HL-60 (cell line): ENCODE results near the gene SPTB.
"Not testable (repeated sequence)": the region's sequence is repeated elsewhere in the genome, so short reads cannot be mapped to it uniquely, and the experiment has no call there.

Source experiments
- DNase-seq, 2 experiments: peaks; one replicate each; pipeline ENCODE4 v3.0.0-alpha.2; 2010 to 2020; ENCODE audit warnings: low read depth in 1 of 2, low spot score in 1 of 2
- H3K27ac ChIP-seq: fragments of 250-450 bp; sonication (Bioruptor Pico); replicated peaks from 2 replicates; pipeline ENCODE4 v1.5.1; 2020; ENCODE audit warnings: mild to moderate bottlenecking, moderate library complexity
- H3K27me3 ChIP-seq: fragments of 250-450 bp; sonication (Bioruptor Pico); 2 replicates; pipeline ENCODE4 v1.5.1; 2021; ENCODE audit warnings: mild to moderate bottlenecking, moderate library complexity; ENCODE audit not compliant: insufficient read depth, poor library complexity, severe bottlenecking
- H3K4me3 ChIP-seq: replicated peaks from 2 replicates; pipeline ENCODE4 v1.5.1; 2011; ENCODE audit warnings: mild to moderate bottlenecking, control low read depth, low read length; ENCODE audit not compliant: insufficient read depth
- GABPA ChIP-seq: IDR thresholded peaks from 2 replicates; pipeline ENCODE4 v1.6.1; 2012; ENCODE audit warnings: low read depth
- POLR2AphosphoS5 ChIP-seq: IDR thresholded peaks from 2 replicates; pipeline ENCODE4 v1.6.1; 2012; ENCODE audit warnings: low read depth
- SPI1 ChIP-seq: IDR thresholded peaks from 2 replicates; pipeline ENCODE4 v1.6.1; 2012; ENCODE audit warnings: low read depth, mild to moderate bottlenecking, borderline replicate concordance
- TF ChIP-seq, protein P1 (sequence below): IDR thresholded peaks from one replicate; pipeline ENCODE4 v1.5.1; 2011; ENCODE audit warnings: low read length, control low read depth, inconsistent platforms; ENCODE audit not compliant: insufficient read depth
- TF ChIP-seq, protein P2 (sequence below): IDR thresholded peaks from 2 replicates; pipeline ENCODE4 v1.6.1; 2012; ENCODE audit warnings: low read depth; ENCODE audit not compliant: insufficient replicate concordance

The SPTB gene

GRCh38 chr14:64806202-64806861 lies 73.4 kb downstream of the SPTB start:
- TF ChIP-seq, protein P1, sequence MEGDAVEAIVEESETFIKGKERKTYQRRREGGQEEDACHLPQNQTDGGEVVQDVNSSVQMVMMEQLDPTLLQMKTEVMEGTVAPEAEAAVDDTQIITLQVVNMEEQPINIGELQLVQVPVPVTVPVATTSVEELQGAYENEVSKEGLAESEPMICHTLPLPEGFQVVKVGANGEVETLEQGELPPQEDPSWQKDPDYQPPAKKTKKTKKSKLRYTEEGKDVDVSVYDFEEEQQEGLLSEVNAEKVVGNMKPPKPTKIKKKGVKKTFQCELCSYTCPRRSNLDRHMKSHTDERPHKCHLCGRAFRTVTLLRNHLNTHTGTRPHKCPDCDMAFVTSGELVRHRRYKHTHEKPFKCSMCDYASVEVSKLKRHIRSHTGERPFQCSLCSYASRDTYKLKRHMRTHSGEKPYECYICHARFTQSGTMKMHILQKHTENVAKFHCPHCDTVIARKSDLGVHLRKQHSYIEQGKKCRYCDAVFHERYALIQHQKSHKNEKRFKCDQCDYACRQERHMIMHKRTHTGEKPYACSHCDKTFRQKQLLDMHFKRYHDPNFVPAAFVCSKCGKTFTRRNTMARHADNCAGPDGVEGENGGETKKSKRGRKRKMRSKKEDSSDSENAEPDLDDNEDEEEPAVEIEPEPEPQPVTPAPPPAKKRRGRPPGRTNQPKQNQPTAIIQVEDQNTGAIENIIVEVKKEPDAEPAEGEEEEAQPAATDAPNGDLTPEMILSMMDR, result no peak
- TF ChIP-seq, protein P2, sequence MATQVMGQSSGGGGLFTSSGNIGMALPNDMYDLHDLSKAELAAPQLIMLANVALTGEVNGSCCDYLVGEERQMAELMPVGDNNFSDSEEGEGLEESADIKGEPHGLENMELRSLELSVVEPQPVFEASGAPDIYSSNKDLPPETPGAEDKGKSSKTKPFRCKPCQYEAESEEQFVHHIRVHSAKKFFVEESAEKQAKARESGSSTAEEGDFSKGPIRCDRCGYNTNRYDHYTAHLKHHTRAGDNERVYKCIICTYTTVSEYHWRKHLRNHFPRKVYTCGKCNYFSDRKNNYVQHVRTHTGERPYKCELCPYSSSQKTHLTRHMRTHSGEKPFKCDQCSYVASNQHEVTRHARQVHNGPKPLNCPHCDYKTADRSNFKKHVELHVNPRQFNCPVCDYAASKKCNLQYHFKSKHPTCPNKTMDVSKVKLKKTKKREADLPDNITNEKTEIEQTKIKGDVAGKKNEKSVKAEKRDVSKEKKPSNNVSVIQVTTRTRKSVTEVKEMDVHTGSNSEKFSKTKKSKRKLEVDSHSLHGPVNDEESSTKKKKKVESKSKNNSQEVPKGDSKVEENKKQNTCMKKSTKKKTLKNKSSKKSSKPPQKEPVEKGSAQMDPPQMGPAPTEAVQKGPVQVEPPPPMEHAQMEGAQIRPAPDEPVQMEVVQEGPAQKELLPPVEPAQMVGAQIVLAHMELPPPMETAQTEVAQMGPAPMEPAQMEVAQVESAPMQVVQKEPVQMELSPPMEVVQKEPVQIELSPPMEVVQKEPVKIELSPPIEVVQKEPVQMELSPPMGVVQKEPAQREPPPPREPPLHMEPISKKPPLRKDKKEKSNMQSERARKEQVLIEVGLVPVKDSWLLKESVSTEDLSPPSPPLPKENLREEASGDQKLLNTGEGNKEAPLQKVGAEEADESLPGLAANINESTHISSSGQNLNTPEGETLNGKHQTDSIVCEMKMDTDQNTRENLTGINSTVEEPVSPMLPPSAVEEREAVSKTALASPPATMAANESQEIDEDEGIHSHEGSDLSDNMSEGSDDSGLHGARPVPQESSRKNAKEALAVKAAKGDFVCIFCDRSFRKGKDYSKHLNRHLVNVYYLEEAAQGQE, result no peak
- no peak for TF ChIP-seq GABPA
- TF ChIP-seq SPI1, result no peak
- no peak for TF ChIP-seq POLR2AphosphoS5
- H3K27ac ChIP-seq, result no peak overlapping the region
- no peak overlapping the region for H3K4me3 ChIP-seq
- no peaks in the 10 kb centered on the region for H3K27me3 ChIP-seq
- no peak for DNase-seq

DNA sequence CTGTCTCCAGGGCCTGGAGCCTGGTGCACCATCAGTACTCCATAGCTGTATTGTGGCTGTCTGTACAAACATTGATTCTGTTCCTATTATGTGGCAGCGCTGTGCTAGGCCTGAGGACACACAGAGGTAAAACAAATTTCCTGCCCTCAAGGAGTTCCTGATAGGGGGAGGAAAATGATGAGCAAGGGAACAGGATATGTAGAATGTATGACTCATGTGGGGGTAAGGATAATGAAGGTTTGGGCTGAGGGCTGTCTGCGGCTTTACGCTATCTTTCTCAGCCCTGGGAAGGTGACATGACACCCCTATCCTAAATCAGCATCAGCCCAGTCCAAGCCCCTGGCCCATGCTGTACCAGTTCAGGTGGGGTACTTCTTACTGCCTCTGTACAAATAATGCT lies 74.1 kb downstream of the SPTB start:
- H3K4me3 ChIP-seq, H3K27me3 ChIP-seq, DNase-seq, H3K27ac ChIP-seq: not testable (repeated sequence)

DNA sequence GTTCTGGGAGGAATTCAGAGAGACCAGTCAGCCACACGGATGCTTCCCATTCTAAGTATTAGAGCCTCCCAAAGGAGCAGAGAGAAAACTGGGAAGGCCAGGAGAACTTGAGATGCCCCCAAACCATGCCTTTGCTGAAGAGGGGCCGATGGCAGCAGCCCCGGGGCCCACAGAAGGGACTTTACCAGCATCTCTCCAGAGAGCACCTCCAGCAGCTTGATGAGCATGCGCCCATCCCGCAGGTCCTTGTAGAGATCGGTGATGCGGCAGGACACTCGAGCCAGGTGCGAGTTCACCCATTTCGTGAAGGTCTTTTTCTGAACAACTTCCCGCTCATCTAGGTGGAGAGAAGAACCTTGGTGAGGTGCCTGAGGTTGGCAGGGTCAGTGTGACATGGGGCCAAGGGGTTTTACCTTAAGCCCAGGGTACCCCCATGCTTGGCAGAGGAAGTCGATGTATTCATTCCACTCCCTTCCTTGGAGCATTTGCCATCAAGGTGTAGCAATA lies 74.9 kb downstream of the SPTB start:
- H3K27ac ChIP-seq, result no peak overlapping the region
- DNase-seq, result no peak
- TF ChIP-seq, protein P1, result no peak
- TF ChIP-seq POLR2AphosphoS5 (no peak), SPI1 (no peak), GABPA (no peak)
- TF ChIP-seq, protein P2, result no peak
- no peak overlapping the region for H3K4me3 ChIP-seq
- no peaks in the 10 kb centered on the region for H3K27me3 ChIP-seq

DNA sequence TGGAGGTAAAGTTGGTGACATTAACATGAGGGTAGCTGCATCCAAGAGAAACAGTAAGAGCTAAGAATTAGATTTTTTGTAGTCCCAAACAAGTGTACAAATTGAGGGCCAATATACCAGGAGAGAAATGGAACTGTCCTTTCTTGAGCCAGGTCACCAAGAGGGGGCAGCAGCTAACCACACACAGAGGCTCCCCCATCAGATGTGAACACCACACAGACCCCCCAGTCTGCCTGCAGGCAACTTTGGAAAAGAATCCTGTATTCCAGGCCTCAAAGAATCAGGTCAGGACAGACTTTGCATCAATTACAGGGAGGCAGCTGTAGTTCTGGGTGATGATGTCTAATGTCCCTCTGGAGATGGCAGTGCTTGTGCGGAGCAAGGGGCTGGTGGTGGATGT lies 77.9 kb downstream of the SPTB start:
- no peak overlapping the region for H3K27ac ChIP-seq
- H3K4me3 ChIP-seq, result no peak overlapping the region
- DNase-seq, result no peak
- H3K27me3 ChIP-seq, result no peaks in the 10 kb centered on the region
- no peak for TF ChIP-seq GABPA
- TF ChIP-seq, protein P2, result no peak
- no peak for TF ChIP-seq POLR2AphosphoS5
- TF ChIP-seq SPI1, result no peak
- TF ChIP-seq, protein P1, result no peak
